GM23338 (cell line): ENCODE data around the gene ZDHHC17. TPM values are rescaled to one million over a fixed set of nuclear protein-coding genes. Genes with fewer than 3 reads are reported as not detected.

Experiments
- ATAC-seq: fragments of 200-7000 bp; cut with Tn5 transposase; 3 replicates; pipeline ENCODE4 v1.9.1; 2020
- DNase-seq: peaks from one replicate; pipeline ENCODE4 v3.0.0-alpha.2; 2015; ENCODE audit warnings: low spot score
- H2AFZ ChIP-seq: fragments of 200-600 bp; sonication (generic); 2 replicates; pipeline ENCODE4 v1.8.0; 2016; ENCODE audit warnings: antibody characterized with exemption, mild to moderate bottlenecking, moderate library complexity
- H3F3A ChIP-seq: fragments of 200-600 bp; sonication (generic); replicated peaks from 2 replicates; pipeline ENCODE4 v1.8.0; 2017; ENCODE audit warnings: antibody characterized with exemption, mixed run types, low read depth
- H3K27ac ChIP-seq: fragments of 200-600 bp; sonication (generic); 2 replicates; pipeline ENCODE4 v1.6.1; 2016; ENCODE audit warnings: low read depth
- H3K27me3 ChIP-seq: fragments of 200-600 bp; sonication (generic); 2 replicates; pipeline ENCODE4 v1.8.0; 2016; ENCODE audit warnings: mild to moderate bottlenecking, mixed run types, moderate library complexity; ENCODE audit not compliant: insufficient read depth
- H3K36me3 ChIP-seq: fragments of 200-600 bp; sonication (generic); 2 replicates; pipeline ENCODE4 v1.8.0; 2016; ENCODE audit warnings: mild to moderate bottlenecking; ENCODE audit not compliant: insufficient read depth
- H3K4me1 ChIP-seq: fragments of 200-600 bp; sonication (generic); 2 replicates; pipeline ENCODE4 v1.8.0; 2016; ENCODE audit warnings: mild to moderate bottlenecking, moderate library complexity; ENCODE audit not compliant: insufficient read depth
- H3K4me2 ChIP-seq: fragments of 200-600 bp; sonication (generic); 2 replicates; pipeline ENCODE4 v1.7.1; 2017; ENCODE audit warnings: mixed run types
- H3K4me3 ChIP-seq: fragments of 200-600 bp; sonication (generic); 2 replicates; pipeline ENCODE4 v1.6.1; 2016; ENCODE audit warnings: mixed run types
- H3K79me2 ChIP-seq: fragments of 200-600 bp; sonication (generic); replicated peaks from 2 replicates; pipeline ENCODE4 v1.8.0; 2017; ENCODE audit warnings: mild to moderate bottlenecking; ENCODE audit not compliant: insufficient read depth
- H3K9me2 ChIP-seq: fragments of 200-600 bp; sonication (generic); 2 replicates; pipeline ENCODE4 v1.8.0; 2017; ENCODE audit not compliant: insufficient read depth
- H4K20me1 ChIP-seq: fragments of 200-600 bp; sonication (generic); replicated peaks from 2 replicates; pipeline ENCODE4 v1.8.0; 2017; ENCODE audit warnings: mild to moderate bottlenecking; ENCODE audit not compliant: insufficient read depth
- H3K27ac Mint-ChIP-seq: 2 replicates; pipeline ENCODE4 v1.8.0; 2020; ENCODE audit warnings: inconsistent platforms, mild to moderate bottlenecking, moderate library complexity, mixed read lengths
- H3K27me3 Mint-ChIP-seq: 3 replicates; pipeline ENCODE4 v1.8.0; 2022; ENCODE audit warnings: low read depth, mild to moderate bottlenecking, moderate library complexity, mixed read lengths, inconsistent platforms; ENCODE audit not compliant: insufficient read depth, poor library complexity
- H3K36me3 Mint-ChIP-seq: 3 replicates; pipeline ENCODE4 v1.8.0; 2021; ENCODE audit warnings: low read depth, mild to moderate bottlenecking, inconsistent platforms, moderate library complexity, mixed read lengths
- H3K4me1 Mint-ChIP-seq: 3 replicates; pipeline ENCODE4 v1.8.0; 2020; ENCODE audit warnings: mild to moderate bottlenecking, inconsistent platforms, mixed read lengths
- H3K4me3 Mint-ChIP-seq: 3 replicates; pipeline ENCODE4 v1.8.0; 2021; ENCODE audit warnings: moderate library complexity, mild to moderate bottlenecking, inconsistent platforms, mixed read lengths
- H3K9me3 Mint-ChIP-seq: 3 replicates; pipeline ENCODE4 v1.8.0; 2020; ENCODE audit warnings: moderate library complexity, mild to moderate bottlenecking, inconsistent platforms, mixed read lengths
- CREB1 ChIP-seq: fragments of 250-450 bp; sonication (Bioruptor Pico); IDR thresholded peaks from 2 replicates; pipeline ENCODE4 v1.5.0; 2020; ENCODE audit warnings: low read depth, mild to moderate bottlenecking, moderate library complexity
- CTCF ChIP-seq, 2 experiments: fragments of 200-600 bp in 1 of 2; sonication (generic) in 1 of 2; conservative IDR thresholded peaks; 2 replicates each; pipeline versions ENCODE4 v1.5.1 to v1.6.1; 2016 to 2017; ENCODE audit warnings: antibody characterized with exemption in 2 of 2, low read depth in 2 of 2, mild to moderate bottlenecking in 2 of 2, moderate library complexity in 1 of 2
- ETS1 ChIP-seq: IDR thresholded peaks from 2 replicates; pipeline ENCODE4 v1.6.1; 2016; ENCODE audit warnings: antibody characterized with exemption
- EZH2 ChIP-seq: fragments of 200-600 bp; sonication (generic); IDR thresholded peaks from one replicate; pipeline ENCODE4 v1.8.0; 2017; ENCODE audit warnings: antibody characterized with exemption, mild to moderate bottlenecking, low read depth; ENCODE audit not compliant: unreplicated experiment
- EZH2phosphoT487 ChIP-seq: fragments of 200-600 bp; sonication (generic); IDR thresholded peaks from one replicate; pipeline ENCODE4 v1.8.1; 2018; ENCODE audit warnings: antibody characterized with exemption; ENCODE audit not compliant: unreplicated experiment
- JUNB ChIP-seq: IDR thresholded peaks from one replicate; pipeline ENCODE4 v1.6.1; 2016; ENCODE audit warnings: antibody characterized with exemption; ENCODE audit not compliant: unreplicated experiment
- NANOG ChIP-seq: IDR thresholded peaks from 2 replicates; pipeline ENCODE4 v1.6.1; 2016; ENCODE audit warnings: antibody characterized with exemption, borderline replicate concordance
- POLR2AphosphoS5 ChIP-seq: IDR thresholded peaks from 2 replicates; pipeline ENCODE4 v1.6.1; 2016; ENCODE audit warnings: antibody characterized with exemption, low read depth
- REST ChIP-seq: IDR thresholded peaks from one replicate; pipeline ENCODE4 v1.6.1; 2018; ENCODE audit warnings: antibody characterized with exemption; ENCODE audit not compliant: unreplicated experiment
- STAT1 ChIP-seq: IDR thresholded peaks from one replicate; pipeline ENCODE4 v1.6.1; 2016; ENCODE audit warnings: antibody characterized with exemption; ENCODE audit not compliant: unreplicated experiment
- ZNF114 ChIP-seq: fragments of 250-450 bp; sonication (Bioruptor Pico); IDR thresholded peaks from 2 replicates; pipeline ENCODE4 v1.5.0; 2020; ENCODE audit warnings: mild to moderate bottlenecking, moderate library complexity
- ZNF331 ChIP-seq: fragments of 250-450 bp; sonication (Bioruptor Pico); IDR thresholded peaks from 2 replicates; pipeline ENCODE4 v1.5.0; 2020; ENCODE audit warnings: low read depth, mild to moderate bottlenecking, moderate library complexity
- polyA plus RNA-seq: library from polyadenylated mRNA; unstranded; fragments of >200 nt; fragmentation: Nextera tagmentation; extraction: Ambion mirVana; gene quantifications from 2 replicates; pipeline ENCODE4 v1.2.1, GENCODE V29; 2016
- total RNA-seq: library from RNA; depleted of rRNA; stranded (reverse); fragments of >200 nt; shearing (Covaris generic); gene quantifications from 2 replicates; pipeline ENCODE4 v1.2.3, GENCODE V29; 2014
- TF ChIP-seq, protein P1 (sequence below): fragments of 250-450 bp; sonication (Bioruptor Pico); IDR thresholded peaks from 2 replicates; pipeline ENCODE4 v1.5.0; 2020; ENCODE audit warnings: mild to moderate bottlenecking, moderate library complexity

ZDHHC17 gene
- total and polyA plus RNA-seq, 2 experiments from 2014 or later: 15.7 to 43.5 TPM

DNA sequence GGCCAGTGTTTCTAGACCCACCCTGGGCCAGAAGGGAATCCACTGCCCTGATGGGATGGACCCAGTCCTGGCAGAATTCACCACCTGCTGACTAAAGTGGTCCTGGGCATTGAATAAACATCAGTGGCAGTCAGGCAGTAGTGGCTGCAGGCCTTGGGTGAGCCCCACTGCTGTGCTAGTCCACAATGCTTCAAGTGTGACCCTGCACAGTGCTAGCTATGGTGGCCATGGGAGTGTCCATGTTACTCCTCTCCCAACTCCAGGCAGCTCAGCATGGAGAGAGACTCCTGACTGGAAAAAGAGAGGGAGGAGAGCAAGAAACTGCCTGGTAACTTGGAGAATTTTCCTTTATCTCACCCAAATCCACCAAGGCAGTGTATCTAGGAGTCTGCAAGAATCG lies 132.4 kb downstream of the ZDHHC17 start:
- TF ChIP-seq POLR2AphosphoS5 (no peak), ZNF331 (CRISPR knock-in tag) (no peak), ETS1 (no peak), EZH2phosphoT487 (no peak), CREB1 (no peak), STAT1 (no peak), NANOG (no peak), JUNB (no peak), CTCF (conservative IDR thresholded peaks at IDR 0.05; ENCODE audit: low read depth in 2 of 2) (no peak), EZH2 (no peak), ZNF114 (no peak), REST (no peak)
- TF ChIP-seq, protein P1, sequence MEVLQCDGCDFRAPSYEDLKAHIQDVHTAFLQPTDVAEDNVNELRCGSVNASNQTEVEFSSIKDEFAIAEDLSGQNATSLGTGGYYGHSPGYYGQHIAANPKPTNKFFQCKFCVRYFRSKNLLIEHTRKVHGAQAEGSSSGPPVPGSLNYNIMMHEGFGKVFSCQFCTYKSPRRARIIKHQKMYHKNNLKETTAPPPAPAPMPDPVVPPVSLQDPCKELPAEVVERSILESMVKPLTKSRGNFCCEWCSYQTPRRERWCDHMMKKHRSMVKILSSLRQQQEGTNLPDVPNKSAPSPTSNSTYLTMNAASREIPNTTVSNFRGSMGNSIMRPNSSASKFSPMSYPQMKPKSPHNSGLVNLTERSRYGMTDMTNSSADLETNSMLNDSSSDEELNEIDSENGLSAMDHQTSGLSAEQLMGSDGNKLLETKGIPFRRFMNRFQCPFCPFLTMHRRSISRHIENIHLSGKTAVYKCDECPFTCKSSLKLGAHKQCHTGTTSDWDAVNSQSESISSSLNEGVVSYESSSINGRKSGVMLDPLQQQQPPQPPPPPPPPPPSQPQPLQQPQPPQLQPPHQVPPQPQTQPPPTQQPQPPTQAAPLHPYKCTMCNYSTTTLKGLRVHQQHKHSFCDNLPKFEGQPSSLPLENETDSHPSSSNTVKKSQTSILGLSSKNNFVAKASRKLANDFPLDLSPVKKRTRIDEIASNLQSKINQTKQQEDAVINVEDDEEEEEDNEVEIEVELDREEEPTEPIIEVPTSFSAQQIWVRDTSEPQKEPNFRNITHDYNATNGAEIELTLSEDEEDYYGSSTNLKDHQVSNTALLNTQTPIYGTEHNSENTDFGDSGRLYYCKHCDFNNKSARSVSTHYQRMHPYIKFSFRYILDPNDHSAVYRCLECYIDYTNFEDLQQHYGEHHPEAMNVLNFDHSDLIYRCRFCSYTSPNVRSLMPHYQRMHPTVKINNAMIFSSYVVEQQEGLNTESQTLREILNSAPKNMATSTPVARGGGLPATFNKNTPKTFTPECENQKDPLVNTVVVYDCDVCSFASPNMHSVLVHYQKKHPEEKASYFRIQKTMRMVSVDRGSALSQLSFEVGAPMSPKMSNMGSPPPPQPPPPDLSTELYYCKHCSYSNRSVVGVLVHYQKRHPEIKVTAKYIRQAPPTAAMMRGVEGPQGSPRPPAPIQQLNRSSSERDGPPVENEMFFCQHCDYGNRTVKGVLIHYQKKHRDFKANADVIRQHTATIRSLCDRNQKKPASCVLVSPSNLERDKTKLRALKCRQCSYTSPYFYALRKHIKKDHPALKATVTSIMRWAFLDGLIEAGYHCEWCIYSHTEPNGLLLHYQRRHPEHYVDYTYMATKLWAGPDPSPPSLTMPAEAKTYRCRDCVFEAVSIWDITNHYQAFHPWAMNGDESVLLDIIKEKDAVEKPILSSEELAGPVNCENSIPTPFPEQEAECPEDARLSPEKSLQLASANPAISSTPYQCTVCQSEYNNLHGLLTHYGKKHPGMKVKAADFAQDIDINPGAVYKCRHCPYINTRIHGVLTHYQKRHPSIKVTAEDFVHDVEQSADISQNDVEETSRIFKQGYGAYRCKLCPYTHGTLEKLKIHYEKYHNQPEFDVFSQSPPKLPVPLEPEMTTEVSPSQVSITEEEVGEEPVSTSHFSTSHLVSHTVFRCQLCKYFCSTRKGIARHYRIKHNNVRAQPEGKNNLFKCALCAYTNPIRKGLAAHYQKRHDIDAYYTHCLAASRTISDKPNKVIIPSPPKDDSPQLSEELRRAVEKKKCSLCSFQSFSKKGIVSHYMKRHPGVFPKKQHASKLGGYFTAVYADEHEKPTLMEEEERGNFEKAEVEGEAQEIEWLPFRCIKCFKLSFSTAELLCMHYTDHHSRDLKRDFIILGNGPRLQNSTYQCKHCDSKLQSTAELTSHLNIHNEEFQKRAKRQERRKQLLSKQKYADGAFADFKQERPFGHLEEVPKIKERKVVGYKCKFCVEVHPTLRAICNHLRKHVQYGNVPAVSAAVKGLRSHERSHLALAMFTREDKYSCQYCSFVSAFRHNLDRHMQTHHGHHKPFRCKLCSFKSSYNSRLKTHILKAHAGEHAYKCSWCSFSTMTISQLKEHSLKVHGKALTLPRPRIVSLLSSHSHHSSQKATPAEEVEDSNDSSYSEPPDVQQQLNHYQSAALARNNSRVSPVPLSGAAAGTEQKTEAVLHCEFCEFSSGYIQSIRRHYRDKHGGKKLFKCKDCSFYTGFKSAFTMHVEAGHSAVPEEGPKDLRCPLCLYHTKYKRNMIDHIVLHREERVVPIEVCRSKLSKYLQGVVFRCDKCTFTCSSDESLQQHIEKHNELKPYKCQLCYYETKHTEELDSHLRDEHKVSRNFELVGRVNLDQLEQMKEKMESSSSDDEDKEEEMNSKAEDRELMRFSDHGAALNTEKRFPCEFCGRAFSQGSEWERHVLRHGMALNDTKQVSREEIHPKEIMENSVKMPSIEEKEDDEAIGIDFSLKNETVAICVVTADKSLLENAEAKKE (CRISPR knock-in tag): no peak
- ATAC-seq: no peak
- Histone ChIP-seq H3K79me2 (no peaks in the 10 kb centered on the region), H3K27me3 (no peaks in the 10 kb centered on the region), H3K27ac (no peak overlapping the region), H3K4me2 (no peak overlapping the region), H3K9me2 (peaks cover 4% of the 10 kb centered on the region; the same call in 1 of the 2 replicates), H3K4me1 (peaks cover 11% of the 10 kb centered on the region), H3K36me3 (no peaks in the 10 kb centered on the region), H2AFZ (peak overlapping the region; percentile 80; the same call in 1 of the 2 replicates), H3F3A (no peaks in the 10 kb centered on the region), H3K4me3 (no peak overlapping the region), H4K20me1 (no peaks in the 10 kb centered on the region)
- Mint-ChIP-seq H3K4me1 (peaks cover 14% of the 10 kb centered on the region), H3K4me3 (no peak overlapping the region), H3K9me3 (peaks cover 19% of the 10 kb centered on the region), H3K36me3 (peaks cover 10% of the 10 kb centered on the region; the same call in 2 of the 3 replicates), H3K27ac (no peak overlapping the region), H3K27me3 (no peaks in the 10 kb centered on the region)
- DNase-seq: no peak
